ENCODE data around the gene CH25H. TPM values are rescaled to one million over a fixed set of nuclear protein-coding genes. Genes with fewer than 3 reads are reported as not detected.

CH25H gene
- total RNA-seq, 4 donors from 2014 or later = 1.1 to 2.1 TPM; not detected in 2

DNA sequence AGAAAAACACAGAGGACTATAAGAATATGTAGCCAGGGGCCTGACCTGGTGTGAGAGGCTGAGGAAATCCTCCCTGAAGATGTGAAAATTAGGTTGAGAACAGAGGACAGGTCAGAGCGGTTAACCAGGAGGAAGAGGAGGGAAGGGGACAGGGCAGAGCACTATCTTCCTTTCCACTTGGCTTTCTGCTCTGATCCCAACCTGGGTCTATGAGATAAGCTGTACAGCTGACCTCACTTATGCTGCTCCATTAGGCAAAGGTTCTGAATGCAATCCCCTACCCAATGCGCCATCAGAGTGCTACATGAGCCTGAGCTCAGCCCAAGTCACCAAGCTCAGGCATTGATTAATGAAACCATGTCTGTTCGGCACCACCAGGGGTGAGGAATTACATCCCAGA lies 33.9 kb upstream of the CH25H start:
- in situ Hi-C loops (cut with MboI; ENCODE audit: low pct_ligation_motif_present in 1 of 4, low pct_unique_long_range_greater_than_20kb in 1 of 4, low sequenced_read_pairs in 3 of 4) = no loop called here
- WGBS, 2 donors (ENCODE audit: low coverage in 1 of 2) = 88 to 100% methylated on average over 1 to 3 of the region's 3 CpGs

GRCh38 chr10:89240519-89240918 lies 33.4 kb upstream of the CH25H start:
- no peaks in the 10 kb centered on the region for H3K27me3 ChIP-seq
- no peak for DNase-seq
- TF ChIP-seq EP300 (IDR thresholded peaks at IDR 0.05; ENCODE audit: low read depth) (no peak), POLR2A (IDR thresholded peaks at IDR 0.05) (no peak), POLR2AphosphoS5 (IDR thresholded peaks at IDR 0.05) (no peak)
- TF ChIP-seq, protein P1, sequence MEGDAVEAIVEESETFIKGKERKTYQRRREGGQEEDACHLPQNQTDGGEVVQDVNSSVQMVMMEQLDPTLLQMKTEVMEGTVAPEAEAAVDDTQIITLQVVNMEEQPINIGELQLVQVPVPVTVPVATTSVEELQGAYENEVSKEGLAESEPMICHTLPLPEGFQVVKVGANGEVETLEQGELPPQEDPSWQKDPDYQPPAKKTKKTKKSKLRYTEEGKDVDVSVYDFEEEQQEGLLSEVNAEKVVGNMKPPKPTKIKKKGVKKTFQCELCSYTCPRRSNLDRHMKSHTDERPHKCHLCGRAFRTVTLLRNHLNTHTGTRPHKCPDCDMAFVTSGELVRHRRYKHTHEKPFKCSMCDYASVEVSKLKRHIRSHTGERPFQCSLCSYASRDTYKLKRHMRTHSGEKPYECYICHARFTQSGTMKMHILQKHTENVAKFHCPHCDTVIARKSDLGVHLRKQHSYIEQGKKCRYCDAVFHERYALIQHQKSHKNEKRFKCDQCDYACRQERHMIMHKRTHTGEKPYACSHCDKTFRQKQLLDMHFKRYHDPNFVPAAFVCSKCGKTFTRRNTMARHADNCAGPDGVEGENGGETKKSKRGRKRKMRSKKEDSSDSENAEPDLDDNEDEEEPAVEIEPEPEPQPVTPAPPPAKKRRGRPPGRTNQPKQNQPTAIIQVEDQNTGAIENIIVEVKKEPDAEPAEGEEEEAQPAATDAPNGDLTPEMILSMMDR (IDR thresholded peaks at IDR 0.05) = no peak
- 91 to 100% methylated on average over 2 to 3 of the region's 3 CpGs for WGBS, 2 donors (ENCODE audit: low coverage in 1 of 2)
- H3K4me3 ChIP-seq = no peak overlapping the region
- peaks cover 0 to 15% (median 5%) of the 10 kb centered on the region in 4 donors for H3K4me1 ChIP-seq
- H3K36me3 ChIP-seq = no peaks in the 10 kb centered on the region
- in situ Hi-C loops (cut with MboI; ENCODE audit: low pct_ligation_motif_present in 1 of 4, low pct_unique_long_range_greater_than_20kb in 1 of 4, low sequenced_read_pairs in 3 of 4) (no loop called here), intact Hi-C loops (cut with DNase I; ENCODE audit: low total_unique reads) (no loop called here)
- H3K9me3 ChIP-seq = no peaks in the 10 kb centered on the region
- H3K27ac ChIP-seq = no peak overlapping the region

More for the DNA sequence above, 33.9 kb upstream of the CH25H start:
- H3K9me3 ChIP-seq = no peaks in the 10 kb centered on the region
- no peak overlapping the region for H3K4me3 ChIP-seq
- H3K4me1 ChIP-seq = peaks cover 0 to 15% (median 5%) of the 10 kb centered on the region in 4 donors
- no peak overlapping the region for H3K27ac ChIP-seq
- H3K36me3 ChIP-seq = no peaks in the 10 kb centered on the region
- H3K27me3 ChIP-seq = no peaks in the 10 kb centered on the region
- intact Hi-C loops (cut with DNase I; ENCODE audit: low total_unique reads) = no loop called here
- no peak for TF ChIP-seq POLR2A (IDR thresholded peaks at IDR 0.05)
- no peak for TF ChIP-seq EP300 (IDR thresholded peaks at IDR 0.05; ENCODE audit: low read depth)
- TF ChIP-seq POLR2AphosphoS5 (IDR thresholded peaks at IDR 0.05) = no peak
- TF ChIP-seq, protein P1 (IDR thresholded peaks at IDR 0.05) = no peak
- no peak for DNase-seq

- in situ Hi-C loops (cut with MboI; ENCODE audit: low pct_ligation_motif_present in 1 of 4, low pct_unique_long_range_greater_than_20kb in 1 of 4, low sequenced_read_pairs in 3 of 4) (no loop called here), intact Hi-C loops (cut with DNase I; ENCODE audit: low total_unique reads) (no loop called here)
- H3K36me3 ChIP-seq = no peaks in the 10 kb centered on the region
- no peaks in the 10 kb centered on the region for H3K27me3 ChIP-seq
- no peaks in the 10 kb centered on the region for H3K9me3 ChIP-seq
- H3K4me1 ChIP-seq = peaks cover 0 to 14% (median 5%) of the 10 kb centered on the region in 4 donors
- 86 to 100% methylated on average over 1 to 5 of the region's 5 CpGs for WGBS, 2 donors (ENCODE audit: low coverage in 1 of 2)
- no peak for DNase-seq
- H3K4me3 ChIP-seq = no peak overlapping the region
- H3K27ac ChIP-seq = no peak overlapping the region
- TF ChIP-seq, protein P1 (IDR thresholded peaks at IDR 0.05) = no peak
- no peak for TF ChIP-seq POLR2AphosphoS5 (IDR thresholded peaks at IDR 0.05)
- TF ChIP-seq POLR2A (IDR thresholded peaks at IDR 0.05) = no peak
- TF ChIP-seq EP300 (IDR thresholded peaks at IDR 0.05; ENCODE audit: low read depth) = no peak
Observed at GRCh38 chr10:89238956-89239644, 32.0 kb upstream of the CH25H start.

DNA sequence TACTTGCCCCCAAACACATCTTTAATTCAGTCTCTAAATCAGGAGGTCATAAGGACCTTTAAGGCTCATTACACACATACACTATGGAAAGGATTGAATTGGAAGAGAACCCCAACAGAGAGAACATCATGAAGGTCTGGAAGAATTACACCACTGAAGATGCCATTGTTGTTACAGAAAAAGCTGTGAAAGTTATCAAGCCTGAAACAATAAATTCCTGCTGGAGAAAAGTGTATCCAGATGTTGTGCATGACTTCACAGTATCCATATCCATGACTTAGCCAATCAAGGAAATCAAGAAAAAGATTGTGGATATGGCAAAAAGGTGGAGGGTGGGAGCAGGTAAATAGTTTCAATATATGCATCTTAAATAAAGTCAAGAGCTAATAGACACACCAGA lies 30.7 kb upstream of the CH25H start:
- Histone ChIP-seq H3K27ac (no peak overlapping the region), H3K4me1 (peaks cover 0 to 13% (median 5%) of the 10 kb centered on the region in 4 donors), H3K36me3 (no peaks in the 10 kb centered on the region), H3K9me3 (no peaks in the 10 kb centered on the region), H3K4me3 (no peak overlapping the region), H3K27me3 (no peaks in the 10 kb centered on the region)
- TF ChIP-seq POLR2A (IDR thresholded peaks at IDR 0.05) = no peak
- no peak for TF ChIP-seq EP300 (IDR thresholded peaks at IDR 0.05; ENCODE audit: low read depth)
- TF ChIP-seq, protein P1 (IDR thresholded peaks at IDR 0.05) = no peak
- no peak for TF ChIP-seq POLR2AphosphoS5 (IDR thresholded peaks at IDR 0.05)
- no peak for DNase-seq
- in situ Hi-C loops (cut with MboI; ENCODE audit: low pct_ligation_motif_present in 1 of 4, low pct_unique_long_range_greater_than_20kb in 1 of 4, low sequenced_read_pairs in 3 of 4) = no loop called here
- intact Hi-C loops (cut with DNase I; ENCODE audit: low total_unique reads) = no loop called here
